Esophagus squamous epithelium (tissue), 5 donors: Measurements from ENCODE around the gene CLIC1. TPM values are rescaled to one million over a fixed set of nuclear protein-coding genes. Genes with fewer than 3 reads are reported as not detected.

ENCODE experiments used
- DNase-seq: peaks from one replicate; lab custom pipeline; 2025; lab: John Stamatoyannopoulos, UW
- H3K27ac ChIP-seq, 4 donors: fragments of 200-600 bp; sonication (generic); one replicate each; pipeline ENCODE4 v1.5.1; 2016 to 2019; ENCODE audit warnings: mild to moderate bottlenecking in 1 of 4
- H3K27me3 ChIP-seq, 4 donors: fragments of 200-600 bp; sonication (generic); 1 replicate in 3 of 4; 2 replicates in 1 of 4; pipeline versions ENCODE4 v1.5.1 to v1.6.0; 2017 to 2021; ENCODE audit warnings: antibody characterized with exemption in 1 of 4
- H3K36me3 ChIP-seq, 3 donors: fragments of 200-600 bp; sonication (generic); one replicate each; pipeline ENCODE4 v1.5.1; 2016 to 2019
- H3K4me1 ChIP-seq, 3 donors: fragments of 200-600 bp; sonication (generic); one replicate each; pipeline ENCODE4 v1.5.1; 2017 to 2019
- H3K4me3 ChIP-seq, 4 donors: fragments of 200-600 bp; sonication (generic); 1 replicate in 3 of 4; 2 replicates in 1 of 4; pipeline ENCODE4 v1.5.1; 2016 to 2019; ENCODE audit warnings: mild to moderate bottlenecking in 2 of 4, moderate library complexity in 1 of 4
- H3K9me3 ChIP-seq, 3 donors: fragments of 200-600 bp; sonication (generic); one replicate each; pipeline ENCODE4 v1.5.1; 2016 to 2019
- CTCF ChIP-seq, 6 experiments: fragments of 450-650 bp in 4 of 6; fragments of 200-600 bp in 2 of 6; sonication (generic) in 2 of 6; IDR thresholded peaks; one replicate each; pipeline ENCODE4 v1.5.1; 2016 to 2019; ENCODE audit warnings: antibody characterized with exemption in 6 of 6, mild to moderate bottlenecking in 4 of 6, moderate library complexity in 4 of 6
- POLR2A ChIP-seq, 4 donors: fragments of 450-650 bp; IDR thresholded peaks; one replicate each; pipeline ENCODE4 v1.6.1; 2017; ENCODE audit warnings: antibody characterized with exemption in 4 of 4, mild to moderate bottlenecking in 4 of 4, moderate library complexity in 3 of 4
- WGBS, 2 donors: methylation state at CpG; one replicate each; pipeline ENCODE4 v1.1.5; 2018; 5-methylcytosine and 5-hydroxymethylcytosine counted together
- intact Hi-C: fragments of 100-400 bp; cut with DNase I; formaldehyde crosslinking; loops from one replicate; pipeline ENCODE4 v1.15.0; 2022
- total RNA-seq, 4 donors: library from RNA; depleted of rRNA; stranded (reverse); fragments of >200 nt; gene quantifications; one replicate each; pipeline ENCODE4 v1.1.0, GENCODE V29; 2016
- donor health status: DM: yes; HTN: yes; CAD: no.

CLIC1 gene
- total RNA-seq, 4 donors from 2014 or later, result 289 to 440 (median 365) TPM

DNA sequence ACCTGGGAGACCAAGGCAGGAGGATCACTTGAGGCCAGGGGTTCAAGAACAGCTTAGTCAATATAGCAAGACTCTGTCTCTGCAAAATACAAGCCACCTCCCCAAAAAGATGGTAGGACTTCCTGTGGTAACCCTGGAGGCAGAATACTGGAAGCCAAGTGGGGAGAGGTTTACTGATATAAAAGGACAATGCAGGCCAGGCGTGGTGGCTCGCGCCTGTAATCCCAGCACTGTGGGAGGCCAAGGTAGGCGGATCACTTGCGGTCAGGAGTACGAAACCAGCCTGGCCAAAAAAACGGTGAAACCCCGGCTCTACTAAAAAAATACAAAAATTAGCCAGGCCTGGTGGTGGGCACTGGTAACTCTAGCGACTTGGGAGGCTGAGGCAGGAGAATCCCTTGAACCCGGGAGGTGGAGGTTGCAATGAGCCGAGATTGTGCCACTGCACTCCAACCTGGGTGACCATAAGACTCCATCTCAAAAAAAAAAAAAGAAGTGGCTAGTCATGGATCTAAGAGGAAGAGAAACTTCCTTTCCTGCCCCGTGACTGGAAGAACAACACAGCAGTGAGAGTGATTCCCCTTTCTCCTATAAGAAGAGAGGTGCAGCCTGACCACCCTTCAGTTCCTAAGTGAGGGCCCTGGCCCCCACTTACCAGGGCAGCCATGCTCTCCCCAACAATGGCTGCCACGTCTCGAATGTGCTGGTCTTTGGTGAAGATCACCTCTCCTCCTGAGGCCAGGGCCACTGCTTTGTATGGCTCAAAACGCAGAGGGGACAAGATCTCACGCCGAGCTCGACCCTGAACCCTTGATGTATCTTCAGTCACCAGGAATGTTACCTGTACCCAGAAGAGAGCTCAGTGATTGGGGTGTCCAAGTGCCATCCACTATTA is 32.3 kb upstream of the CLIC1 start:
- no peak for TF ChIP-seq CTCF (IDR thresholded peaks at IDR 0.05)
- no peak for TF ChIP-seq POLR2A (IDR thresholded peaks at IDR 0.05)
- no peak for DNase-seq
- Histone ChIP-seq H3K4me3 (no peak overlapping the region), H3K9me3 (no peaks in the 10 kb centered on the region), H3K36me3 (no peaks in the 10 kb centered on the region), H3K4me1 (peaks cover 0 to 32% (median 3%) of the 10 kb centered on the region in 3 donors), H3K27ac (peak overlapping the region in 1 of 4 donors; percentile 28), H3K27me3 (no peaks in the 10 kb centered on the region)
- WGBS, 2 donors, result 85 to 93% methylated on average over 13 of the region's 18 CpGs
- intact Hi-C loops, result loop anchor here (5.0 kb wide), 1 partner anchor 91 kb away; no protein-coding TSS in a partner anchor

DNA sequence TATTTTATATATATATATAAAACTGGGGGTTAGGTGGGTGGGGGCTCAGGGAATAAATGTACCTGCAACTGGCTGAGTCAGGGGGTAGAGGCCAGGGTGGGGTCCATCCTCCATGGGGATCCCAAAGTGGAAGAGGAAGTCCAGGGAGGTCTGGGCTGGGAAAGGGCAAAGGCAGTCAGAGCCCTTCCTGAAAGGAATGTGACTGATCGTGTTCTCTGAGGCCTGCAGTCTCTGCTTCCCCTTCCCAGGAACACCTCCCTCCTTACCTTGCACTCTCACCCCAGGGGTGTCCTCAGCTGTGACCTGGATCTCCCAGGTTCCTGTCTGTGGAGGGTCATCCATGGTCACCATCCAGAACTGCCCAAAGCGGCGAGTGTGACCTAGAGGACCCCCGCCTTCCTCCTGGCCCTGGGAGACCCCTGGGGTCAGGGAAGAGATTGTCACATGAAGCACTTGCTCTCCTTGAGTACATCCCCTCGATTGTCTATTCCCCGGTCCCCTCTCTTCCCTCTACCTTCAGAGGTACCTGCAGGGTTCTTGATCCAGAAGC is 30.8 kb upstream of the CLIC1 start:
- Histone ChIP-seq H3K4me3 (no peak overlapping the region), H3K27me3 (no peaks in the 10 kb centered on the region), H3K9me3 (no peaks in the 10 kb centered on the region), H3K27ac (no peak overlapping the region), H3K36me3 (peaks cover 0 to 2% (median 0%) of the 10 kb centered on the region in 3 donors), H3K4me1 (peaks cover 3 to 40% (median 3%) of the 10 kb centered on the region in 3 donors)
- intact Hi-C loops, result loop anchor here (5.0 kb wide), 1 partner anchor 90 kb away; no protein-coding TSS in a partner anchor
- DNase-seq, result no peak
- 70 to 89% methylated on average over 3 to 6 of the region's 6 CpGs for WGBS, 2 donors
- no peak for TF ChIP-seq POLR2A (IDR thresholded peaks at IDR 0.05)
- no peak for TF ChIP-seq CTCF (IDR thresholded peaks at IDR 0.05)

DNA sequence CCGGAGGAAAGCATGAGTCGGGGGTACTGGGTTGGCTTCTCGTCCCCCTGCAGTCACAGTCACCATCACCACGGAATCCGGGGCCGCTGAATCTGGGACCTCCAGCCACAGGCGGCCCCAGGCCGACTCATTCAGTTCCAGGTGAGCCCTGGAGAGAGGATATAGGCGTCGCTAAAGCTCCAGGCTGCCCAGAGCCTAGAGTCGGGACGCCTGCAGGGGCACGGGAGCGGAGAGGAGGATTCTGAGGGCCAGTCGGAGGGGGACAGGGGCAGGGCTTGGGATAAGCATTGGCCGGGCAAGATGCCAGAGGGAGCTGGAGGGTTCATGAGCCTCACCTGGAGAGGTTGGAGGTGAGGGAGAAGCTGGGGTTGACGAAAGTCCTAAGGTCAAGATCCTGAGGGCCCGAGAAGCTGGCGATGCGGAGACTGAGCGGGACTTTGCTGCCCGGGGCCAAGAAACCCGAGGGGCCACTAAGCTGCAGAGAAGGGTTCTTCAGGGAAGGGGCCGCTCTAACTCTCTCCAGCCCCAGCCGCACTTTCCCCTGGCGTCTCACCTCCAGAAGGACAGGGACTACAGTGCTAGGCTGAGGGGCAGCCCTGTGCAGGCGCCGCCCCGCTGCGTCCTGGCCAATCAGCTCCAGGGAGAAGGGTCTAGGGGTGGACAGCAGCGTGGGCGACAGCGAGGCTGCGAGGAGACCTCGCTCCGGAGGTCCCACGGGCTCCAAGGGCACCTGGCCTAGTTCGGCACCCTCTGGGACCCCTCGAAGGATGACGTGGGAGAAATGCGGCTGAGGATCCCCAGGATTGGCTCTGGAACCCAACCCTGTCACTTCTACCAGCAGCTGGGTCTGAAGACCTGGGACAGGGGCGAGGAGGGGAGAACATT is 29.8 kb upstream of the CLIC1 start:
- H3K27ac ChIP-seq, result no peak overlapping the region
- DNase-seq, result no peak
- intact Hi-C loops, result loop anchor here (5.0 kb wide), 1 partner anchor 89 kb away; no protein-coding TSS in a partner anchor
- H3K4me3 ChIP-seq, result peak overlapping the region in 3 of 4 donors; percentile 5 to 52 (median 20)
- 67% methylated on average over 11 to 22 of the region's 42 CpGs for WGBS, 2 donors
- H3K36me3 ChIP-seq, result peaks cover 0 to 10% (median 0%) of the 10 kb centered on the region in 3 donors
- H3K4me1 ChIP-seq, result peaks cover 3 to 40% (median 3%) of the 10 kb centered on the region in 3 donors
- TF ChIP-seq CTCF (IDR thresholded peaks at IDR 0.05) (no peak), POLR2A (IDR thresholded peaks at IDR 0.05) (no peak)
- no peaks in the 10 kb centered on the region for H3K27me3 ChIP-seq
- no peaks in the 10 kb centered on the region for H3K9me3 ChIP-seq

DNA sequence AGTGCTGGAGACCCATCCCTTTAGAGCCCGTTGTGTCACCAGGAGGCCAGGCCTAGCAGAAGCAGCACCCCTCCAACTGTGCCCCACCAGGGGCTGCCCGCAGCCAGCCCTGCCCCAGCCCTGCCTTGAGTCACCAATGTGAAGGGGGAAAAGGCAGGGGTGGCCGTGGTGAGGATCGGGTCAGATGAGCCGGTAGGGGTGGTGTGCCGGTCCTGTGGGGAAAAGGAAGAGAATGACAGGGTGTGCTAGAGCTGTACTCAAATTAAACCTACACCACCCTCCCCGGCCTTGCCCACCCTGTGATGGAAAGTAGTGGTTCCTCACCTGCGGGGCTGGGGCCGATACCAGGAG is 29.2 kb upstream of the CLIC1 start:
- no peak overlapping the region for H3K4me3 ChIP-seq
- TF ChIP-seq POLR2A (IDR thresholded peaks at IDR 0.05) (no peak), CTCF (IDR thresholded peaks at IDR 0.05) (no peak)
- H3K27me3 ChIP-seq, result no peaks in the 10 kb centered on the region
- WGBS, 2 donors, result 85 to 86% methylated on average over 6 to 9 of the region's 9 CpGs
- intact Hi-C loops, result loop anchor here (5.0 kb wide), 1 partner anchor 88 kb away; no protein-coding TSS in a partner anchor
- H3K4me1 ChIP-seq, result peaks cover 3 to 38% (median 3%) of the 10 kb centered on the region in 3 donors
- no peaks in the 10 kb centered on the region for H3K9me3 ChIP-seq
- H3K27ac ChIP-seq, result no peak overlapping the region
- DNase-seq, result no peak
- H3K36me3 ChIP-seq, result peaks cover 0 to 12% (median 0%) of the 10 kb centered on the region in 3 donors
